ENCODE data around the gene LARGE1.
A peak's percentile ranks its signal among the peaks of the same experiment; 100 is the strongest.
"Not testable (repeated sequence)": the region's sequence is repeated elsewhere in the genome, so short reads cannot be mapped to it uniquely, and the experiment has no call there.

Gene LARGE1

DNA sequence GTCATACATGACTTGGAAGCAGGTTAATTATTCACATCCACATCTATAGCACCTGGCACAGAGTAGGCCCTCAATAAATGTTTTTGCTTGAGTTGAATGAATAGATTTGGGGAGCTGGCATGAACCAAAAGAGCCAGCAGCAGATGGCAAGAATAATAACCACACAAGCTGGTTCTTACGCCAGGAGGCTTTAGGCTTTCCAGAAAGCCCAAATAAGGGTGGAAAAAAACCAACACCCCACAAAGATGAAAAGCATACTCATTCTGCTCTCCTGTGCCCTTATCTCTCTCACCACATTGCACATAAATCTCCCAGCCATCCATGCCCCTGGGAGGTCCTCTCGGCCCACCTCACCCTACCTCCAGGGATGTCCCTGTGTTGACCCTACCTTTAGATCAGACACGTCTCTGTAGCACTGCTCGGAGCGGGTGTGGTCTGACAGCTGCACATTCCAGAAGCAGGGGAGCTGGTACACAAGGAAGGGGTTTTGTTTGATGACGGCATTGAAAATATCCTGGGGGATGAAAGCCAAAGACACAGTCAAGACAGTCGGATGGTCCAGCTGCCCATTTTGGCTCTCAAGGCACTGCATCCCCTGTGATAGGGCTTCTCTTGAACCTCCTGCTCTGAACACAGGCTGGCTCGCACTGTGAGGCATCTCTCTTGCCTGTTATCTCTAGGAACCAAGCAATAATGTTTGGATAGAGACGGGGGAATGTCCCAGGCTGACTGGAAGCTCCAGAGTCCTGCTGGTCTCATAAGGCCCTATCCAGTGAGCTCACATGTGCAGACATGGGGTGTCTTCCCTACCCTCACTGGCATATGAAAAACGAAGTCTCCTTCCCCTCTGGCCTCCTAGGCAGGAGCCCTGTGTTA, 538.5 kb downstream of the LARGE1 start:
- in situ Hi-C loops (cut with HindIII; ENCODE audit: low sequenced_read_pairs), result no loop called here
- H3K4me3 ChIP-seq (ENCODE audit: low read depth, low read length), result no peak overlapping the region
- TF ChIP-seq, protein P1, sequence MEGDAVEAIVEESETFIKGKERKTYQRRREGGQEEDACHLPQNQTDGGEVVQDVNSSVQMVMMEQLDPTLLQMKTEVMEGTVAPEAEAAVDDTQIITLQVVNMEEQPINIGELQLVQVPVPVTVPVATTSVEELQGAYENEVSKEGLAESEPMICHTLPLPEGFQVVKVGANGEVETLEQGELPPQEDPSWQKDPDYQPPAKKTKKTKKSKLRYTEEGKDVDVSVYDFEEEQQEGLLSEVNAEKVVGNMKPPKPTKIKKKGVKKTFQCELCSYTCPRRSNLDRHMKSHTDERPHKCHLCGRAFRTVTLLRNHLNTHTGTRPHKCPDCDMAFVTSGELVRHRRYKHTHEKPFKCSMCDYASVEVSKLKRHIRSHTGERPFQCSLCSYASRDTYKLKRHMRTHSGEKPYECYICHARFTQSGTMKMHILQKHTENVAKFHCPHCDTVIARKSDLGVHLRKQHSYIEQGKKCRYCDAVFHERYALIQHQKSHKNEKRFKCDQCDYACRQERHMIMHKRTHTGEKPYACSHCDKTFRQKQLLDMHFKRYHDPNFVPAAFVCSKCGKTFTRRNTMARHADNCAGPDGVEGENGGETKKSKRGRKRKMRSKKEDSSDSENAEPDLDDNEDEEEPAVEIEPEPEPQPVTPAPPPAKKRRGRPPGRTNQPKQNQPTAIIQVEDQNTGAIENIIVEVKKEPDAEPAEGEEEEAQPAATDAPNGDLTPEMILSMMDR (IDR thresholded peaks at IDR 0.05; ENCODE audit: low read depth, low read length), result no peak
- DNase-seq (ENCODE audit: low read depth, low spot score), result no peak

DNA sequence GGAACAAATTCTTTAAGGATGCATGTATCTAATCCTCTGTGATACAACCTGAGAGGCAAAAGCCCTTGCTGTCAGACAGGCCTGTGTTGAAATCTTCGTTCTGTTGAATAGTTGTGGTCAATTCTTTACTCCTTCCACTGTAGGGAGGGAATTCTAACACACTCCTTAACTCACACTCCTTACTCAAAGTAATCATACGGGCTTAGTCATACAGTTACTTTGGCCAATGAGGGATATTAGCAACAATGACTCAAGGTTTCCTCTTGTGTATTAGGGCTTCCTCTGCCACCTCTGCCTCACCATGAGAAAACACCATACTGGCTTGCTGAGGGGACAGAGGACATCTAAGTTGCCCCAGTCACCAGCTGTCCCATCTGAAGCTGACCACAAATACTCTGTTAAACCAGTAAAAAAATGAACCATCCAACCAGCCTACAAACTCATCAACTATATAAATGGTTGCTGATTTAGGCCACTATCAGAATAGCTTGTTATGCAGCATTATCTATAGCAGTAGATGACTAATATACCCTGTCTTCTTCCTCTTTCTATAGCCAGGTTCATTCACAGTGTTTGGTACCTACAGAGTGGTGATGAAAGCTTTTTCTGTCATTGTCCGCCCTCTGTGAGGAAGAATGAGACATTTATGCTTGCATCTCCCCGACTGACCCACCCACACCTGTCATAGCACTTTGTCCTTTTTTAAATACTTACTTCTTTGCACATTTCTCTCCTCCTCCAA, 539.3 kb downstream of the LARGE1 start:
- no peak overlapping the region for H3K4me3 ChIP-seq (ENCODE audit: low read depth, low read length)
- TF ChIP-seq, protein P1 (IDR thresholded peaks at IDR 0.05; ENCODE audit: low read depth, low read length), result no peak
- DNase-seq (ENCODE audit: low read depth, low spot score), result peak; percentile 74
- in situ Hi-C loops (cut with HindIII; ENCODE audit: low sequenced_read_pairs), result no loop called here

DNA sequence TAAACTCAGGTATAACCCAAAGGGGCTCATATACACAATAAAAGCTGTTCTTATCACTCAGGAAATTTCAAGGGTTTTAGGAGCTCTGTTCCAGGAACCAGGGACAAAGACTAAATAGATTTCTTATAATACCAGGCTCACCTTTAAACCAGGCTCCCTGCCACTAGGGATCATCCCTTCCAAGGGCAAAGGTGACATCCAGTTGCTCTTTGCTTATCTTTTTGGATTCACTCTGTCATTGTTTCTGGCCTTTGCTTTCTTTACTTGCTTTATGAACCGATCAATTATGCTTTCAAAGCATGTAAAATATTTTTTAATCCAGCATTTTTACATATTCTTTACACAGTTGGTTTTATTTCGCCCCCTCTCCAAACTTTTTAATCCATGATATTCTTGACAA, 540.4 kb downstream of the LARGE1 start:
- DNase-seq (ENCODE audit: low read depth, low spot score), result no peak
- no peak overlapping the region for H3K4me3 ChIP-seq (ENCODE audit: low read depth, low read length)
- in situ Hi-C loops (cut with HindIII; ENCODE audit: low sequenced_read_pairs), result no loop called here
- TF ChIP-seq, protein P1 (IDR thresholded peaks at IDR 0.05; ENCODE audit: low read depth, low read length), result no peak

DNA sequence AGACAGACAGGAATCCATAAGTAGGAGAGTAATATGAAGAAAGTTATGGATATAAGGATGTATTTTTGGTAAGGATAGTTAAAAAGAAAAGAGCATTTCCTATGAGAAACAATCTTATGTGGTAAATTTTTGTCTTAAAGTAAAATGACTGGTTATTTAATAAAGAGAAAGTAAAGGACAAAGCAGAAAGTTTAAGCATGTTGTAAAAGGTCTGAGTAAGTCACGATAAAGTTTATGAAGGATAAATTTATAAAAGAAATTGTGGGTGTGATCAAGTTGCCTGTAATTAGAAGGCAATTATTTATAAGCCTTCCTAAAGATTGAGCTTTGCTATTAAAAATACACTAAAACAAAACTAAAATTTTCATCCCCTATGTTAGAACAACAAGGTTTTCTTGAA, 547.4 kb downstream of the LARGE1 start:
- no peak overlapping the region for H3K4me3 ChIP-seq (ENCODE audit: low read depth, low read length)
- DNase-seq (ENCODE audit: low read depth, low spot score), result no peak
- TF ChIP-seq, protein P1 (IDR thresholded peaks at IDR 0.05; ENCODE audit: low read depth, low read length), result no peak
- in situ Hi-C loops (cut with HindIII; ENCODE audit: low sequenced_read_pairs), result no loop called here

DNA sequence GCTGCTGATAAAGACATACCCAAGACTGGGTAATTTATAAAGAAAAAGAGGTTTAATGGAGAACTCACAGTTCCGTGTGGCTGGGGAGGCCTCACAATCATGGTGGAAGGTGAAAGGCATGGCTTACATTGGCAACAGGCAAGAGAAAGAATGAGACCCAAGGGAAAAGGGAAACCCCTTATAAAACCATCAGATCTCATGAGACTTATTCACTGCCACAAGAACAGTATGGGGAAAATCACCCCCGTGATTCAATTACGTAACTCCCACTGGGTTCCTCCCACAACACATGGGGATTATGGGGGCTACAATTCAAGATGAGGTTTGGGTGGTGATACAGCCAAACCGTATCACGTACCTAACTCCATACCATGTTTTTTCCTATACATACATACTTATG, 557.0 kb downstream of the LARGE1 start:
- H3K4me3 ChIP-seq (ENCODE audit: low read depth, low read length); DNase-seq (ENCODE audit: low read depth, low spot score); in situ Hi-C loops (cut with HindIII; ENCODE audit: low sequenced_read_pairs): not testable (repeated sequence)

DNA sequence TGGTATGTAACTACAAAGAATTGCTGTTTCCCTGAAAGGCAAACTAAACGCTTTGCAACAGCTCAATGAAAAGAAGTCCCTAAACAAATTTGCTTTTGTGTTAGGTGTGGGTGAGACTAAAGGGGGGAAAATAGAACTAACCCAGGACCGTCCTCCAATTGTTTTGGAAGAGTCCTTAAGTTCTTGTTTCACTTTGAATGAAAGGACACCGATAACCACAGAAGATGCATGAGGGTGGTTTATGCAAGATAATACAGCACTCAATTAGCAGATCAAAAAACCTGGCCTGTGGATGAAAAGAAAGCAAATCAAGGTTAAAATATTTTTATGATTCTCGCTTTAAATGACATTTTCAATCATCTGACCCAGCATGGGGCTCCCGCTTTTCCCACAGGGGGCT, 557.6 kb downstream of the LARGE1 start:
- DNase-seq (ENCODE audit: low read depth, low spot score), result no peak
- TF ChIP-seq, protein P1 (IDR thresholded peaks at IDR 0.05; ENCODE audit: low read depth, low read length), result no peak
- no peak overlapping the region for H3K4me3 ChIP-seq (ENCODE audit: low read depth, low read length)
- in situ Hi-C loops (cut with HindIII; ENCODE audit: low sequenced_read_pairs), result no loop called here

DNA sequence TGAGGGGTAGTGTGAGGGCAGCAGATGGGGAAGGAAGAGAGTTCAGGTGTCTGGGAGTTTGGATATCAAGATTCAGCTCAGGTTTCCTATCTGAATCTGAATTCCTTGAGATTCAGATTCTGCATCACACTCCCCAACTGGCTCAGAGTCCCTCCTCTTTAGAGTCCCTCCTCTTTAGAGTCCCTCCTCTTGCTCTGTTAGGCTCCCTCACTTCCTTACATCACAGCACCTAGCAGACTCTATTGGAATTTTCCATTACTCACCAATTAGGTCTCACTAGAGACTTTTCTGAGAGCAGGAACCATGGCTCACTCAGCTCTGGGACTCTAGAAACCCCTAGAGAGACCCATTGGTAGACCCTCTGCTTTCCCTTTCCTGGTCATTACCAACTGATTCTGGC, 558.7 kb downstream of the LARGE1 start:
- DNase-seq (ENCODE audit: low read depth, low spot score), result no peak
- TF ChIP-seq, protein P1 (IDR thresholded peaks at IDR 0.05; ENCODE audit: low read depth, low read length), result no peak
- in situ Hi-C loops (cut with HindIII; ENCODE audit: low sequenced_read_pairs), result no loop called here

More for the DNA sequence above, 558.7 kb downstream of the LARGE1 start:
- no peak overlapping the region for H3K4me3 ChIP-seq (ENCODE audit: low read depth, low read length)

Measured in astrocyte of the spinal cord (primary cell).